GM21390 (cell line): ENCODE measurements around the gene CFAP46.
"Not testable (repeated sequence)": the region's sequence is repeated elsewhere in the genome, so short reads cannot be mapped to it uniquely, and the experiment has no call there.

Experiments
- ATAC-seq: cut with Tn5 transposase; IDR thresholded peaks from one replicate; pipeline ENCODE4 v1.9.1; 2021; ENCODE audit not compliant: unreplicated experiment

Gene CFAP46

GRCh38 chr10:132915411-132915810, 27.0 kb downstream of the CFAP46 start:
- no peak for ATAC-seq

DNA sequence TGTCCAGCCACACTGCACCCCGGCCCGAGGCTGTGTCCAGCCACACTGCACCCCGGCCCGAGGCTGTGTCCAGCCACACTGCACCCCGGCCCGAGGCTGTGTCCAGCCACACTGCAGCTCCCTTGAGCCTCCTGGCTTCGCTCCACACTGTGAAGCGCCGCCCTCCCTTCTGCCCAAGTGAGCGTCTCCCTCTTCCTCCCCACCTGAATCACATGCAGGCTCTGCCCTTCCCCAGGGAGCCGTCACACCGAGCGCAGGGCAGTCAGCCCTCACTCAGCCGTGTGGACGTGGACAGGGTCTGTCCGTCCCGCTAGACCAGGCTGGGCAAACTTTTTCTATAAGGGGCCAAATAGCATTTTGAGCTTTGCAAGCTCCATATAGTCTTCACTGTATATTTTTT, 27.6 kb downstream of the CFAP46 start:
- no peak for ATAC-seq

DNA sequence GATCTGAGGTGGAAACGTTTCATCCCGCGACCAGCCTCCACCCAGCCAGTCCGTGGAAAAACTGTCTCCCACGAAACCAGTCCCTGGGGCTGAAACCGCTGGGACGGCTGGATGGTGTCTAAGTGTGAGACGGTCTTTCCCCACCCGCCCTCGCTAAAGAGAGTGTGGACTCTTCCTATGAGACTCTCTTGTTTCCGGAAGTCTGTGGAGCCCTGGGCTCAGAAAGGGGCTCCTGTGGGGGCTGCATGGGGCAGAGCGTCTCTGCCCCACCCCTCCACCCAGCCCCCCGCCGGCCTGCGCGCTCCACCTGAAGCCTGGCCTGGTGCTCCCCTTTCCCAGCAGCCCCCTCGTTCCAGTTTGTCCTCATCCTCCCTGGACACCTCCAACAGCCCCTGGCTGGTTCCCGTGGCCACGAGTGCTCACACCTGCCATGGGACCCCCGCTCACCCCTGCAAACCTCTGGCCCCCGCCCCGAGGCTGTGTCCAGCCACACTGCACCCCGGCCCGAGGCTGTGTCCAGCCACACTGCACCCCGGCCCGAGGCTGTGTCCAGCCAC, 28.7 kb downstream of the CFAP46 start:
- ATAC-seq = no peak

GRCh38 chr10:132912713-132913558, 29.4 kb downstream of the CFAP46 start:
- no peak for ATAC-seq

GRCh38 chr10:132912225-132912712, 30.1 kb downstream of the CFAP46 start:
- ATAC-seq = no peak

GRCh38 chr10:132911786-132912097, 30.6 kb downstream of the CFAP46 start:
- no peak for ATAC-seq

DNA sequence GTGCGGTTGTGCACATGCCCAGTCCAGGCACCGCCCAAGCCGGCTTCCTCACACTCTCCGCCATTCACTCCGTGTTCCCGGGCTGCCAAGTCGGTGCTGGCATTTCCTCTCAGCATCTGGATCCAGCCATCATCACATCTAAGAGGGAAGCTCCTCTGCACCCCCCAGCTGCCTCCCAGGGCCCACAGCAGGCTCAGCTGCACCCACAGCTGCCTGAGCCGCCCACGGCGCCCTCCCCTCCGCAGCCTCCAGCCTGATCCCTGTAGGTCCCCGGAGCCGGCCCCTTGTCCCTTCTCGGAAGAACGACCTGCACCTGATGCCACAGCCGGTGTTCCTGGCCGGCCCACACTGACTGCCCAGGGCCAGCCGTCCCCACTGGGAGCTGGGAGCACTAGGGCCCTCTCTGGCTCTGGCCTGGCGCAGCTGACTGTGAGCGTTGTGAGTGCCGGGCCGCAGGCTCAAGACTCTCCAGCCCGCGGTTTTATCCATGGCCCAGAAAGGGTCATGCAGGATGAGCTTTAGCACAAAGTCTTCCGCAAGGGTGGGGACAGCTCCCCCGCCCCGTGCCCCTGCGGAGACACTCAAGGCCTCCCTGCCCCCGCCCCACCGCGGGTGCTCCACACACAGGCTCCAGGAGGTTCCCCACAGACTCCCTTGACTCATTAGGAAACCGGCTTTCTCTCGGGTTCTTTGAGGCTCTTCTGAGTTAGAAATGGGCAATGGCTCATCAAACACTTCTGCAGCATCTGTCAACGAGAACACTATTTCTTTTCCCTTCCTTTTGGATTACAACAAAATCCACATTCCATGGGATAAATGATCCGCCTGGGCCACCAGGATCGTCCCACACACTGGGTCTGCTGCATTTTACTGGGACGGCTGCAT, 31.2 kb downstream of the CFAP46 start:
- no peak for ATAC-seq

DNA sequence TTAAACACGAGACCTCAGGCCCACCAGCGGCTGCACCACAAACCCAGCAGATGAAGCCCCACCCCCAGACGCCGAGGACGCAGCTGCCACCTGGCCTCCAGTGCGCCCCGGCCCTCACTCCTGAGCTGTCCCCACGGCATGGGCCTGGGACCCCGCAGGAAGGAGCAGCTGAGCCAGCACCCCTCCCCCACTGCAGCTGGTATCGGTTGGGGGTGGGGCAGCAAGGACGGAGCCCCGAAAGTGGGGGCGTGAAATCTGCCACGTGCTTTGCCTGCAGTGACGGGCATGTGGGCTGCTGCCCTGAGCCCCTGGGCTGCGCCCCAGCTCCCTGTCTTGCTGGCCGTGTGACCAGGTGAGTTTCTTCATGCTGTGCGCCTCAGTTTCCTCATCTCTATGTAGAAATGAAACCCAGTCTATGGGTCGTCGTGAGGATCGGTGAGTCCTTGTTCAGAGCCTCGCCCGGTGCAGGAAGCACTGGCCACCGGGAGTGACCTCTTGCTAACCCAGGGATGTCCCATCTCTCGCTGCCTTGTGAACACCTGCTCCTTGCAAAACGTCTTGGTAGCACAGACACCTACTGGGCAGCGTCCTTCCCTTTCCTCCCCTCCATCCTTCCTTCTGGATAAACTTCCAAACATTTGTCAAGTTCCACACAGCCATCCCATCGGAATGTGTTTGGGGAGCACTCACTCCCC, 32.0 kb downstream of the CFAP46 start:
- no peak for ATAC-seq

DNA sequence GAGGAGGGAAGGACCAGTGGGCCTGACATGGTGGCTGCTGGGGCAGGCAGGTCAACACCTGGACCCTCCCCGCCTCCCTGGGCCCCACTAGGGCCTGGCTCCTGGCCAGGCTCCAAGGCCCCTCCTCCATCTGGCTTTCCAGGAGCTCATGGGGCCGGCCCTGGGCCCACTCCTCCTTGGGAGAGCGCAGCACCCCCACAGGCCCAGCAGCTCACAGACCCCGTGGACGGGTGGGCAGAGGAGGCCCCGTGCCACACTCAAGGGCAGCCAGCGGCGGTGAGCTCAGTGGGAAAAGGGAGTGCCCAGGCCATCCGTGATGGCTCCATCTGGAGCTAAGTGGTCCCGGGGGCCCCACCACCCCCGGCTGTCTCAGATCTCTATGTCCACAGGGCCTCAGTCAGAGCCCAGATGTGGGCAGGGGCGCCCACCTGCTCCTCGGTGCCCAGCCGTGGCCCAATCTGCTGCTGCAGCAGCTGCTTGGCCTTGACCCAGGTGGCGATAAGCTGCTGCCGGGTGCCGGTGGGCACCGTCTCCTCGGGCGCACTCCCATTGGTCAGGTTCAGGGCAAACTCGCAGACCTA, 32.8 kb downstream of the CFAP46 start:
- no peak for ATAC-seq

DNA sequence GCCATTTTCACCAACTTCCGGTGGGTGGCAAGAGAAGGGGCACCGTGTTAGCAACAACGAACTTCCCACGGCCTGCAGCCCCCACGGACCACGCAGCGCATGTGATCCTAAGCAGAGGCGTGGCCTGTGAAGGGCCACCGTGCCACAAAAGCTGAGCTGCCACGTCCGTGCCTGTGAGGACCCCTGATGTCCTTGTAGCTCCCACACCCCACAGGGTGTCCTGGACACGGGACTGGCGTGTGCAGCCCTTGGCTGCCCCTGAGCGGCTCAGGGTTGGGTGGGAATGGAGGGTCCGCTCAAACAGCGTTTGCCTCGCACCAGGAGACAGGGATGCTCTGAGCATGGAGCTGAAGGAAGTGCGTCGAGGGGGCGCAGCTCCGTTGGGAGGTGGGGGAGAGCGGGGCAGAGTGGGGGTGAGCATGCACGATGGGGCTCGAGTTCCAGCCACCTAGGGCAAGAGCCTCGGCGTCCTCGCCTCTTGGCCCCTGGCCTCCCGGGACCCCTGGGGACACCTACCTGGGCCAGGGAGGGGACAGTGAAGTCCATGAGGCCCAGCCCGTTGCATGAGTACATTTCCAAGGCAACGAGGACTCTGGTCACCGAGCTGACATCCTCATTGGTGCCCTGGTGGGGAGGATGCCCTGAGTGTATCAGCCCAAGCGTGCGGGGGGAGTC, 33.6 kb downstream of the CFAP46 start:
- no peak for ATAC-seq

DNA sequence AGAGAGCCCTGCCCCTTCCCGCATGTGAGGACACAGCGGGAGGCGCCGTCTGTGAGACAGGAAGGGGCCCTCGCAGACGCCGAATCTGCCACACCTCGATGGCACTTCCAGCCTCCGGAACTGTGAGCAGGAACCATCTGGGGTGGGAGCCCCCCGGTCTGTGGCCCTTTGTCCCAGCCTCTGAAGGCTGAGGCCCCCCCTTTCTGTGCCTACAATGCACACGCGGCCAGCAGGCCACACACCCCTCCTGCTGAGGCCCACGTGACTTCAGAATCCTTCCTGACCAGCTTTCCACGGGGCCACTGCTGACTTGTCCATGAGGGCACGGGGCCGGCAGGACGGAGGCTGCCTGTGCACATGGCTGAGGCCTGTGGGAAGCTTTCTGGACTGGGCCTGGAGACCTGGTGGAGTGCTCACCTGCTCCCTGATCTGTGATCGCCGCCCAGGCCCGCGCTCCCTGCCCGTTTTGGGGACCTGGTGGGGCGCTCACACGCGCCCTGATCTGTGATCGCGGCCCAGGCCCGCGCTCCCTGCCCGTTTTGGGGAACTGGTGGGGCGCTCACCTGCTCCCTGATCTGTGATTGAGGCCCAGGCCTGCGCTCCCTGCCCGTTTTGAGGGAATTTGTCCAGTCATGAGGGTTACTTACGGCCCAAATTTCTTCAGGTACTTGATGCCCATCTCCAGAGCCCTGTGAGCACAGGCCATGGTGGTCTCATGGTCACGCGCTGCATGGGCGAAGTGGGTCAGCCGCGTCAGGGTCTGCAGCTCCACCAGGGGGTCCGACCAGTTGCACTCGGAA, 34.3 kb downstream of the CFAP46 start:
- no peak for ATAC-seq

DNA sequence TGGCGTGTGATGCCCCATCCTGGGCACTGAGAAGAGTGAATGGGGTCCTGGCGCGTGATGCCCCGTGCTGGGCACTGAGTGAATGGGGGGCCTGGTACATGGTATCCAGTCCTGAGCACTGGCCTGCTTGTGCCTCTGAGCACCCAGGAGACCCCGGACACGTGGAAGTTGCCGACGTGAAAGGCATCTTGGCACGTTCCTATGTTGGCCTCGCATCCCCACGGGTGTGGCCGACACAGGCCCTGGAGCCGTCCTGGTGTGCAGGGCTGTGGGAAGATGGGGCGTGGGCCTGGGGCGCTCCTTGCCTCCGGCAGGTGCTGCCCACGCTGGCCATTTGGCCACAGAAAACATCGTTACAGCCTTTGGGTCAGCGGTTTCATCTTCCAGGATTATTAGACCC, 35.5 kb downstream of the CFAP46 start:
- no peak for ATAC-seq

DNA sequence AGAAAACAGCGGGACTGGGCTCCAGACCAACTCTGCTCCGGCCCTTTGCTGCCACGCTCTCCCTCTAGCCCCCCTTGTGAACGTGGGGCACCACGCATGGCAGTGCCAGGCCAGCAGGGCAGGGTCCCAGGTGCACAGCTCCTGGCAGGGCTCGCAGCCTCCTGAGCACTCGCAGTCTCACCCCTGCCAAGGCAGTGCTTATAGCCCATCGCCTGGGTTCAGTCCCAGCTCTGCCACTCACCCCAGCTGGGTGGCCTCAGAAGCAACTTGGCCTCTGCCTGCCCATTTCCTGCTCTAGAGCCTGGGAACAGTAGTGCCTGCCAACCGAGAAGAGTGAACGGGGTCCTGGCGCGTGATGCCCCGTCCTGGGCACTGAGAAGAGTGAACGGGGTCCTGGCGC, 36.3 kb downstream of the CFAP46 start:
- ATAC-seq = no peak

DNA sequence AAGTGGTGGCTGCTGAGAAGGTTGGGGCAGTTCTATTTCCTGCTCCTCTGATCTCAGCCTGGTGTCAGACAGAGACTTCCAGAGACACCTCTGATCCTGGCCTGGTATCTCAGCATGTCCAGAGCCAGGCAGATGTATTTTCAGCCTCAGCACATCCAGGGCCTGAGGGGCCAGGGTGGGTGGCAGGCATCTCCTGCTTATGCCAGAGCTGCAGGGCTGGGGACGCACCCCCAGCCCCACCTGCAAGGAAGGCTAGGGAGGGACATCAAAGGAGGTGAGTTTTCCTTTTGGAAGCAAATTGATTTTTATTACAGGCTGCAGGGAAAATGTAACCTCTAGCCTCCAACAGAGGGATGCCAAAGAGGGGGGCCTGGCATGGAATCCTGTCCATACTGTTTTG, 36.7 kb downstream of the CFAP46 start:
- no peak for ATAC-seq

- ATAC-seq = no peak
These were observed 37.3 kb downstream of the CFAP46 start for GRCh38 chr10:132904814-132905649.

GRCh38 chr10:132904181-132904813, 38.1 kb downstream of the CFAP46 start:
- no peak for ATAC-seq

DNA sequence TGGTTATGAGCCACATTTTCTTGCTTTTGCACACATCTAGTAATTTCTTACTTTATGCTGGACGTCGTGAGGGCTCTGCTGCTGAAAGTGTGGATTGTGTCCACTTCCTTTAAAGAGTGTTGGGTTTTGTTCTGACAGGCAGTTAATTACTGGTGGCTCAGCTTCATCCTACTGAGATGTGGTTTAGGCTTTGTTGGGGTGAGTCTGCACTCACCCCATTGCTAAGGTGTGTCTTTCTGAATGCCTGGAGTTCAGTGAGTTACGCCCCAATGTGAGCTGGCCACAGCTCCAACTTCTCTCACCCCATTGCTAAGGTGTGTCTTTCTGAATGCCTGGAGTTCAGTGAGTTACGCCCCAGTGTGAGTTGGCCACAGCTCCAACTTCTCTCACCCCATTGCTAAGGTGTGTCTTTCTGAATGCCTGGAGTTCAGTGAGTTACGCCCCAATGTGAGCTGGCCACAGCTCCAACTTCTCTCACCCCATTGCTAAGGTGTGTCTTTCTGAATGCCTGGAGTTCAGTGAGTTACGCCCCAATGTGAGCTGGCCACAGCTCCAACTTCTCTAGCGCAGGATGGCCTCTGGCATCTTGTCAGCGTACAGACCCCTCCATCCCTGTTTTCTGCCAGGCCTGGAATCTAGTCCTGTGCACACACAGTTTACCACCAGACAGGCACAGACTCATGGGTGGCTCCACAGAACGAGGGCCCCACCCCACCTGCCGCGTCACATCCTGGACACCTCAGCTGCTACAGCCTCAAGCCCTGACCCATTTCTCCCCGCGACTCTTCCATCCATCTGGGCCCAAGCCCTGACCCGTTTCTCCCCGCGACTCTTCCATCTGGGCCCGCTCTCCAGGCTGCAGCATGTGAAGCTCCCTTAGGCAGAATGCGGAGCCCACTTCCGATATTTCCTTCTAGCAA, 39.5 kb downstream of the CFAP46 start:
- ATAC-seq = not testable (repeated sequence)
